B cell (primary cell): ENCODE data around the gene PCGF3. TPM values are rescaled to one million over a fixed set of nuclear protein-coding genes. Genes with fewer than 3 reads are reported as not detected.
"Not testable (repeated sequence)": the region's sequence is repeated elsewhere in the genome, so short reads cannot be mapped to it uniquely, and the experiment has no call there.

Experiments
- ATAC-seq: fragments of 200-7000 bp; cut with Tn5 transposase; one replicate; pipeline ENCODE4 v1.10.0; 2021; ENCODE audit warnings: low read depth, mild to moderate bottlenecking, moderate number of reproducible peaks, moderate library complexity
- CTCF ChIA-PET: fragments of 350-600 bp; sonication (Branson Sonifier 250); formaldehyde crosslinking; loops from one replicate; lab custom pipeline; 2021; ENCODE audit warnings: antibody characterized with exemption, inconsistent platforms; lab: Charles Lee
- POLR2A ChIA-PET: fragments of 350-600 bp; sonication (Branson Sonifier 250); formaldehyde crosslinking; loops from one replicate; lab custom pipeline; 2021; ENCODE audit warnings: antibody characterized with exemption; lab: Charles Lee
- DNase-seq: peaks from one replicate; pipeline ENCODE4 v3.0.0; 2013
- H2AFZ ChIP-seq: 2 replicates; pipeline ENCODE4 v1.6.1; 2012; ENCODE audit warnings: mild to moderate bottlenecking, low read depth, low read length; ENCODE audit not compliant: insufficient read depth, poor library complexity, severe bottlenecking
- H3K27ac ChIP-seq, 2 donors: 1 replicate in 1 of 2; 2 replicates in 1 of 2; pipeline ENCODE4 v1.5.1; 2012 to 2013; ENCODE audit warnings: low read length in 2 of 2, mild to moderate bottlenecking in 2 of 2, moderate library complexity in 1 of 2
- H3K27me3 ChIP-seq, 4 experiments: fragments of 200-600 bp in 1 of 4; sonication (generic) in 1 of 4; replicated peaks in 1 of 4; 1 replicate in 2 of 4; 2 replicates in 2 of 4; pipeline versions ENCODE4 v1.6.1 to v1.7.0; 2013 to 2016; ENCODE audit warnings: low read length in 3 of 4, mild to moderate bottlenecking in 2 of 4, mixed read lengths in 1 of 4, moderate library complexity in 1 of 4; ENCODE audit not compliant: insufficient read depth in 4 of 4, control insufficient read depth in 3 of 4; ENCODE audit errors: control extremely low read depth in 1 of 4
- H3K36me3 ChIP-seq, 2 experiments: replicated peaks in 1 of 2; 1 replicate in 1 of 2; 2 replicates in 1 of 2; pipeline versions ENCODE4 v1.6.1 to v1.7.1; 2013; ENCODE audit warnings: low read length in 1 of 2; ENCODE audit not compliant: insufficient read depth in 2 of 2, control insufficient read depth in 1 of 2; ENCODE audit errors: control extremely low read depth in 1 of 2, extremely low read depth in 1 of 2
- H3K4me1 ChIP-seq, 2 donors: fragments of 200-600 bp in 1 of 2; sonication (generic) in 1 of 2; 1 replicate in 1 of 2; 2 replicates in 1 of 2; pipeline versions ENCODE4 v1.5.1 to v1.6.1; 2013 to 2017; ENCODE audit warnings: low read length in 2 of 2; ENCODE audit not compliant: control insufficient read depth in 2 of 2, insufficient read depth in 2 of 2
- H3K4me2 ChIP-seq: replicated peaks from 2 replicates; pipeline ENCODE3; 2012; ENCODE audit warnings: mild to moderate bottlenecking, low read depth, low read length; ENCODE audit not compliant: poor library complexity, severe bottlenecking
- H3K4me3 ChIP-seq, 5 experiments: fragments of 200-600 bp in 1 of 5; sonication (generic) in 1 of 5; 1 replicate in 3 of 5; 2 replicates in 2 of 5; pipeline versions ENCODE4 v1.5.1 to v1.7.0; 2011 to 2016; ENCODE audit warnings: low read length in 4 of 5, mild to moderate bottlenecking in 4 of 5, low read depth in 2 of 5, control low read depth in 1 of 5, moderate library complexity in 1 of 5; ENCODE audit not compliant: insufficient read depth in 1 of 5; ENCODE audit errors: control extremely low read depth in 1 of 5, extremely low read depth in 1 of 5
- H3K79me2 ChIP-seq: fragments of 200-600 bp; sonication (generic); one replicate; pipeline ENCODE4 v1.6.0; 2016; ENCODE audit warnings: low read length; ENCODE audit not compliant: control insufficient read depth, insufficient read depth
- H3K9ac ChIP-seq: fragments of 200-600 bp; sonication (generic); 2 replicates; pipeline ENCODE4 v1.6.1; 2017; ENCODE audit warnings: mild to moderate bottlenecking, low read length, moderate library complexity
- H3K9me3 ChIP-seq, 3 donors: one replicate each; pipeline versions ENCODE4 v1.6.1 to v1.7.1; 2013; ENCODE audit warnings: low read length in 2 of 3; ENCODE audit not compliant: control insufficient read depth in 2 of 3, insufficient read depth in 1 of 3; ENCODE audit errors: control extremely low read depth in 1 of 3
- H4K20me1 ChIP-seq: 2 replicates; pipeline ENCODE4 v1.6.0; 2012; ENCODE audit warnings: mild to moderate bottlenecking, low read length; ENCODE audit not compliant: insufficient read depth, control insufficient read depth, poor library complexity, severe bottlenecking
- H3K27ac Mint-ChIP-seq: one replicate; pipeline ENCODE4 v1.8.0; 2021; ENCODE audit warnings: mixed read lengths
- H3K27me3 Mint-ChIP-seq: one replicate; pipeline ENCODE4 v1.8.0; 2021; ENCODE audit warnings: mixed read lengths
- H3K4me1 Mint-ChIP-seq: one replicate; pipeline ENCODE4 v1.8.0; 2021; ENCODE audit warnings: mixed read lengths
- H3K4me3 Mint-ChIP-seq: one replicate; pipeline ENCODE4 v1.8.0; 2021; ENCODE audit warnings: mixed read lengths
- H3K9me3 Mint-ChIP-seq: one replicate; pipeline ENCODE4 v1.8.0; 2022; ENCODE audit warnings: mixed read lengths; ENCODE audit not compliant: insufficient read depth
- CTCF ChIP-seq: fragments of 200-600 bp; IDR thresholded peaks from one replicate; pipeline ENCODE4 v1.8.0; 2022; ENCODE audit warnings: antibody characterized with exemption, mild to moderate bottlenecking
- EZH2 ChIP-seq: IDR thresholded peaks from 2 replicates; pipeline ENCODE4 v1.6.1; 2012; ENCODE audit warnings: borderline replicate concordance, low read depth, mild to moderate bottlenecking, moderate library complexity, low read length; ENCODE audit not compliant: insufficient read depth, poor library complexity, severe bottlenecking
- WGBS: methylation state at CpG from one replicate; pipeline ENCODE4 v1.1.5; 2013; ENCODE audit warnings: missing lambda C conversion rate; ENCODE audit not compliant: insufficient coverage; 5-methylcytosine and 5-hydroxymethylcytosine counted together
- intact Hi-C: fragments of 100-400 bp; cut with micrococcal nuclease; formaldehyde crosslinking; loops from one replicate; pipeline ENCODE4 v1.10.0; 2022
- polyA plus RNA-seq: library from polyadenylated mRNA; depleted of rRNA; stranded (reverse); fragments of >200 nt; gene quantifications from 2 replicates; pipeline ENCODE4 v1.2.3, GENCODE V29; 2012
- total RNA-seq, 2 donors: library from RNA; stranded (reverse); fragments of 120-200 nt in 1 of 2; gene quantifications; 1 replicate in 1 of 2; 2 replicates in 1 of 2; pipeline versions ENCODE4 v1.2.3 to v1.2.4, GENCODE V29; 2013 to 2022

Gene PCGF3
- total and polyA plus RNA-seq, 2 donors (not counting 1 experiment from before 2014, with no cell fraction given), result 65.7 to 90.3 TPM

DNA sequence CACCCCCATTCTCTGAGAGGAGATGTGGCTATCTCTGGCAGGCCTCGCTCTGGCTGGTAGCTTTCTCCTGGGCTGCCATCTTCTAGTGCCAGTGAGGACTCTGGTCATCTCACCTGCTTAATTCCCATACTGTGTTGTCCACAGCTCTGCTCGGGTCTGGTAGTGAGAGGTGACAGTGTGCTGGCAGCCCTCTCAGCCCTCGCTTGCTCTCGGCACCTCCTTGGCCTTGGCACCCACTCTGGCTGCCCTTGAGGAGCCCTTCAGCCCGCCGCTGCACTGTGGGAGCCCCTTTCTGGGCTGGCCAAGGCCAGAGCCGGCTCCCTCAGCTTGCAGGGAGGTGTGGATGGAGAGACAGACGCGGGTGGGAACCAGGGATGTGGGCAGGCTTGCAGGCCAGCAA, 67.6 kb downstream of the PCGF3 start:
- no peak overlapping the region for H3K4me2 ChIP-seq
- no peak overlapping the region for H3K27ac ChIP-seq
- no peak overlapping the region for H3K4me3 ChIP-seq
- no peaks in the 10 kb centered on the region for H3K9me3 ChIP-seq
- H2AFZ ChIP-seq, result no peak overlapping the region
- peaks cover 0 to 45% of the 10 kb centered on the region in 2 experiments for H3K36me3 ChIP-seq
- H3K27me3 ChIP-seq, result no peaks in the 10 kb centered on the region
- Mint-ChIP-seq H3K4me3 (no peak overlapping the region), H3K27ac (no peak overlapping the region), H3K4me1 (peaks cover 35% of the 10 kb centered on the region), H3K27me3 (no peaks in the 10 kb centered on the region), H3K9me3 (no peaks in the 10 kb centered on the region)
- CTCF ChIA-PET, result no interaction called here
- TF ChIP-seq CTCF (no peak), EZH2 (no peak)
- H3K4me1 ChIP-seq, result no peaks in the 10 kb centered on the region
- H3K9ac ChIP-seq, result no peak overlapping the region
- no peak for ATAC-seq
- H4K20me1 ChIP-seq, result peaks cover 69% of the 10 kb centered on the region
- 94% methylated on average over 9 of the region's 9 CpGs for WGBS
- no peak for DNase-seq
- POLR2A ChIA-PET, result interaction anchor here (0.7 kb wide), 1 partner anchor 23 kb away, joined by 3 read pairs; no protein-coding TSS in a partner anchor
- peaks cover 91% of the 10 kb centered on the region for H3K79me2 ChIP-seq
- intact Hi-C loops, result no loop called here

DNA sequence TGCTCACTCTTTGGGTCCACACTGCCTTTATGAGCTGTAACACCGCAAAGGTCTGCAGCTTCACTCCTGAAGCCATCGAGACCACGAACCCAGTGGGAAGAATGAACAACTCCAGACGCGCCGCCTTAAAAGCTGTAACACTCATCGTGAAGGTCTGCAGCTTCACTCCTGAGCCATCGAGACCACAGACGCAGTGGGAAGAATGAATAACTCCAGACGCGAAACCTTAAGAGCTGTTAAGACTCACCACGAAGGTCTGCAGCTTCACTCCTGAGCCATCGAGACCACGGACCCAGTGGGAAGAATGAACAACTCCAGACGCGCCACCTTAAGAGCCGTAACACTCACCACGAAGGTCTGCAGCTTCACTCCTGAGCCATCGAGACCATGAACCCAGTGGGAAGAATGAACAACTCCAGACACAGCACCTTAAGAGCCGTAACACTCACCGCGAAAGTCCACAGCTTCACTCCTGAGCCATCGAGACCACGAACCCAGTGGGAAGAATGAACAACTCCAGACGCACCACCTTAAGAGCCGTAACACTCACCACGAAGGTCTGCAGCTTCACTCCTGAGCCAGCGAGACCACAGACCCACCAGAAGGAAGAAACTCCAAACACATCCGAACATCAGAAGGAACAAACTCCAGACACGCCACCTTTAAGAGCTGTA, 68.9 kb downstream of the PCGF3 start:
- Histone ChIP-seq H3K36me3 (peaks cover 0 to 44% of the 10 kb centered on the region in 2 experiments), H4K20me1 (peaks cover 64% of the 10 kb centered on the region), H3K79me2 (peaks cover 93% of the 10 kb centered on the region)
- CTCF ChIA-PET, result interaction anchor here (1.1 to 1.7 kb wide), 2 partner anchors 32 kb away, joined by 4 to 5 read pairs; no protein-coding TSS in a partner anchor
- H3K27ac Mint-ChIP-seq, intact Hi-C loops, H3K9me3 Mint-ChIP-seq, ATAC-seq, H3K4me3 Mint-ChIP-seq, H3K27me3 Mint-ChIP-seq, H3K27me3 ChIP-seq, H3K9me3 ChIP-seq, H2AFZ ChIP-seq, H3K27ac ChIP-seq, H3K4me2 ChIP-seq, H3K4me1 ChIP-seq, H3K4me3 ChIP-seq, POLR2A ChIA-PET, H3K9ac ChIP-seq, DNase-seq: not testable (repeated sequence)
- WGBS, result 96% methylated on average over 25 of the region's 30 CpGs
- H3K4me1 Mint-ChIP-seq, result peaks cover 39% of the 10 kb centered on the region

DNA sequence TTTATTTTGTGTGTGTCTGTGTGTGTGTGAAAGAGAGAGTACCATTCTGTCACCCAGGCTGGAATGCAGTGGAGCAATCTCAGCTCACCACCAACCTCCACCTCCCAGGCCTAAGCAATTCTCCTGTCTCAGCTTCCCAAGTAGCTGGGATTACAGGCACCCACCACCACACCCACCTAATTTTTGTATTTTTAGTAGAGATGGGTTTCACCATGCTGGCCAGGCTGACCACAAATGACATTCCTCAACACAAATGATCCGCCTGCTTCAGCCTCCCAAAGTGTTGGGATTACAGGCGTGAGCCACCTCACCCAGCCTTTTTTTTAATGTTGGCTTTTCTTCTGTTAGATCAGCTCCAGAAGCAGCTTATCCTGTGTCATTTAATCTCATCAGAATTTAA, 69.9 kb downstream of the PCGF3 start:
- H3K27ac ChIP-seq, H3K4me2 ChIP-seq, POLR2A ChIA-PET, intact Hi-C loops, H3K27me3 Mint-ChIP-seq, H3K9me3 Mint-ChIP-seq, H2AFZ ChIP-seq, H3K9ac ChIP-seq, H3K4me3 Mint-ChIP-seq, H3K27me3 ChIP-seq, DNase-seq, H3K27ac Mint-ChIP-seq, ATAC-seq, H3K4me1 ChIP-seq, H3K4me3 ChIP-seq, H3K9me3 ChIP-seq: not testable (repeated sequence)
- Histone ChIP-seq H4K20me1 (peaks cover 66% of the 10 kb centered on the region), H3K79me2 (peaks cover 93% of the 10 kb centered on the region), H3K36me3 (peaks cover 0 to 36% of the 10 kb centered on the region in 2 experiments)
- CTCF ChIA-PET, result interaction anchor here (1.7 kb wide), 1 partner anchor 33 kb away, joined by 5 read pairs; no protein-coding TSS in a partner anchor
- H3K4me1 Mint-ChIP-seq, result peaks cover 43% of the 10 kb centered on the region
- WGBS, result no CpG with 5 or more reads among the region's 2 CpGs
